ENCODE data around the gene BCR.

The BCR gene

GRCh38 chr22:23292453-23293350, 112.4 kb downstream of the BCR start:
- H3K27me3 ChIP-seq, result no peaks in the 10 kb centered on the region
- TF ChIP-seq CTCF (IDR thresholded peaks at IDR 0.05; ENCODE audit: low read depth, low read length), result no peak
- DNase-seq, result no peak
- H3K4me3 ChIP-seq (ENCODE audit: low read depth, low read length), result no peak overlapping the region
- H3K9me3 ChIP-seq, result no peaks in the 10 kb centered on the region
- peaks cover 8% of the 10 kb centered on the region for H3K36me3 ChIP-seq
- H3K4me1 ChIP-seq, result no peaks in the 10 kb centered on the region; the same call in 1 of the 2 replicates

GRCh38 chr22:23293720-23294119, 113.4 kb downstream of the BCR start:
- no peak for TF ChIP-seq CTCF (IDR thresholded peaks at IDR 0.05; ENCODE audit: low read depth, low read length)
- Histone ChIP-seq H3K36me3 (peaks cover 8% of the 10 kb centered on the region), H3K27me3 (no peaks in the 10 kb centered on the region), H3K9me3 (no peaks in the 10 kb centered on the region), H3K4me1 (no peaks in the 10 kb centered on the region; the same call in 1 of the 2 replicates), H3K4me3 (ENCODE audit: low read depth, low read length) (no peak overlapping the region)
- DNase-seq, result no peak

GRCh38 chr22:23294221-23294620, 113.9 kb downstream of the BCR start:
- Histone ChIP-seq H3K4me3 (ENCODE audit: low read depth, low read length) (no peak overlapping the region), H3K36me3 (peaks cover 8% of the 10 kb centered on the region), H3K4me1 (no peaks in the 10 kb centered on the region; the same call in 1 of the 2 replicates), H3K9me3 (no peaks in the 10 kb centered on the region), H3K27me3 (no peaks in the 10 kb centered on the region)
- no peak for TF ChIP-seq CTCF (IDR thresholded peaks at IDR 0.05; ENCODE audit: low read depth, low read length)
- no peak for DNase-seq

GRCh38 chr22:23300476-23300875, 120.2 kb downstream of the BCR start:
- peaks cover 3% of the 10 kb centered on the region; the same call in 1 of the 2 replicates for H3K4me1 ChIP-seq
- no peaks in the 10 kb centered on the region for H3K36me3 ChIP-seq
- DNase-seq, result no peak
- H3K27me3 ChIP-seq, result no peaks in the 10 kb centered on the region
- TF ChIP-seq CTCF (IDR thresholded peaks at IDR 0.05; ENCODE audit: low read depth, low read length), result no peak
- no peak overlapping the region for H3K4me3 ChIP-seq (ENCODE audit: low read depth, low read length)
- no peaks in the 10 kb centered on the region for H3K9me3 ChIP-seq

- no peak for DNase-seq
- TF ChIP-seq CTCF (IDR thresholded peaks at IDR 0.05; ENCODE audit: low read depth, low read length), result no peak
- H3K27me3 ChIP-seq, result no peaks in the 10 kb centered on the region
- no peaks in the 10 kb centered on the region for H3K36me3 ChIP-seq
- no peaks in the 10 kb centered on the region for H3K9me3 ChIP-seq
- peaks cover 12% of the 10 kb centered on the region for H3K4me1 ChIP-seq
- no peak overlapping the region for H3K4me3 ChIP-seq (ENCODE audit: low read depth, low read length)
Observed at GRCh38 chr22:23301591-23301990, 121.3 kb downstream of the BCR start.

Data from BE2C (cell line).